HG02885 (cell line): Measurements from ENCODE around the gene STK32B.

Source experiments
- ATAC-seq: cut with Tn5 transposase; IDR thresholded peaks from one replicate; pipeline ENCODE4 v1.9.1; 2021; ENCODE audit warnings: mild to moderate bottlenecking; ENCODE audit not compliant: unreplicated experiment, poor library complexity

STK32B gene

GRCh38 chr4:5300283-5300682 lies 249.0 kb downstream of the STK32B start:
- no peak for ATAC-seq

GRCh38 chr4:5307928-5308327 lies 256.6 kb downstream of the STK32B start:
- no peak for ATAC-seq

GRCh38 chr4:5322321-5322720 lies 271.0 kb downstream of the STK32B start:
- ATAC-seq: no peak

- ATAC-seq: no peak
Observed at GRCh38 chr4:5330339-5330989, 279.2 kb downstream of the STK32B start.

- ATAC-seq: no peak
Observed at GRCh38 chr4:5337731-5338130, 286.5 kb downstream of the STK32B start.

- no peak for ATAC-seq
Observed at GRCh38 chr4:5338531-5338930, 287.3 kb downstream of the STK32B start.

- ATAC-seq: no peak
Observed at GRCh38 chr4:5340991-5341451, 289.7 kb downstream of the STK32B start.

GRCh38 chr4:5341526-5341925 lies 290.2 kb downstream of the STK32B start:
- no peak for ATAC-seq

- ATAC-seq: no peak
Observed at GRCh38 chr4:5355846-5356245, 304.6 kb downstream of the STK32B start.

GRCh38 chr4:5357870-5358269 lies 306.6 kb downstream of the STK32B start:
- ATAC-seq: no peak

GRCh38 chr4:5361968-5362367 lies 310.7 kb downstream of the STK32B start:
- no peak for ATAC-seq

GRCh38 chr4:5364406-5364805 lies 313.1 kb downstream of the STK32B start:
- no peak for ATAC-seq

- ATAC-seq: no peak
Observed at GRCh38 chr4:5365071-5366008, 314.1 kb downstream of the STK32B start.

- no peak for ATAC-seq
Observed at GRCh38 chr4:5366009-5366386, 314.7 kb downstream of the STK32B start.

GRCh38 chr4:5366421-5366820 lies 315.1 kb downstream of the STK32B start:
- ATAC-seq: no peak

GRCh38 chr4:5368426-5368825 lies 317.1 kb downstream of the STK32B start:
- no peak for ATAC-seq

GRCh38 chr4:5370286-5370685 lies 319.0 kb downstream of the STK32B start:
- ATAC-seq: no peak

GRCh38 chr4:5371415-5372190 lies 320.3 kb downstream of the STK32B start:
- ATAC-seq: no peak

- no peak for ATAC-seq
Observed at GRCh38 chr4:5372198-5372597, 320.9 kb downstream of the STK32B start.

GRCh38 chr4:5373327-5373726 lies 322.0 kb downstream of the STK32B start:
- ATAC-seq: no peak

- ATAC-seq: no peak
Observed at GRCh38 chr4:5374592-5374991, 323.3 kb downstream of the STK32B start.
